Peyer's patch (tissue), 4 donors: ENCODE measurements around the gene INPP5A. TPM values are rescaled to one million over a fixed set of nuclear protein-coding genes. Genes with fewer than 3 reads are reported as not detected.

Source experiments
- DNase-seq, 3 donors: peaks; one replicate each; pipeline ENCODE4 v3.0.0-alpha.2; 2017 to 2019
- H3K27ac ChIP-seq, 4 donors: fragments of 200-600 bp; sonication (generic); one replicate each; pipeline ENCODE4 v1.5.1; 2016 to 2019
- H3K27me3 ChIP-seq, 2 donors: fragments of 200-600 bp; sonication (generic); one replicate each; pipeline ENCODE4 v1.5.1; 2019
- H3K36me3 ChIP-seq, 3 donors: fragments of 200-600 bp; sonication (generic); one replicate each; pipeline ENCODE4 v1.5.1; 2016 to 2019
- H3K4me1 ChIP-seq, 4 donors: fragments of 200-600 bp; sonication (generic); one replicate each; pipeline ENCODE4 v1.5.1; 2016 to 2019
- H3K4me3 ChIP-seq, 4 donors: fragments of 200-600 bp; sonication (generic); 1 replicate in 3 of 4; 2 replicates in 1 of 4; pipeline ENCODE4 v1.5.1; 2016 to 2019; ENCODE audit warnings: mild to moderate bottlenecking in 1 of 4
- H3K9me3 ChIP-seq, 4 donors: fragments of 200-600 bp; sonication (generic); one replicate each; pipeline ENCODE4 v1.5.1; 2016 to 2019; ENCODE audit warnings: mild to moderate bottlenecking in 1 of 4
- CTCF ChIP-seq, 6 experiments: fragments of 450-650 bp in 4 of 6; fragments of 200-600 bp in 2 of 6; sonication (generic) in 1 of 6; IDR thresholded peaks; one replicate each; pipeline ENCODE4 v1.5.1; 2017 to 2019; ENCODE audit warnings: antibody characterized with exemption in 6 of 6, mild to moderate bottlenecking in 3 of 6, moderate library complexity in 1 of 6
- POLR2A ChIP-seq, 2 donors: fragments of 450-650 bp; IDR thresholded peaks; one replicate each; pipeline ENCODE4 v1.5.1; 2017; ENCODE audit warnings: antibody characterized with exemption in 2 of 2, mild to moderate bottlenecking in 2 of 2, moderate library complexity in 2 of 2
- total RNA-seq, 4 donors: library from RNA; depleted of rRNA; stranded (reverse); fragments of >200 nt; gene quantifications; one replicate each; pipeline ENCODE4 v1.1.0, GENCODE V29; 2016

The INPP5A gene
- total RNA-seq, 4 donors from 2014 or later = 33.8 to 76.4 (median 38.1) TPM

- H3K4me1 ChIP-seq = peaks cover 0 to 72% (median 4%) of the 10 kb centered on the region in 4 donors
- peak in 2 of 3 donors; percentile 41 to 42 for DNase-seq
Observed at GRCh38 chr10:132632091-132632561, 94.5 kb downstream of the INPP5A start.

GRCh38 chr10:132632851-132633684 is 95.5 kb downstream of the INPP5A start:
- peak overlapping the region in 3 of 4 donors; percentile 49 to 91 (median 67) for H3K27ac ChIP-seq
- H3K4me1 ChIP-seq = peaks cover 0 to 70% (median 7%) of the 10 kb centered on the region in 4 donors
- peak in 2 of 3 donors; percentile 29 to 43 for DNase-seq

More at GRCh38 chr10:132632091-132632561, 94.5 kb downstream of the INPP5A start:
- Histone ChIP-seq H3K4me3 (no peak overlapping the region), H3K27ac (peak overlapping the region; percentile 32 to 91 (median 58)), H3K9me3 (no peaks in the 10 kb centered on the region), H3K36me3 (no peaks in the 10 kb centered on the region), H3K27me3 (no peaks in the 10 kb centered on the region)
- TF ChIP-seq CTCF (IDR thresholded peaks at IDR 0.05) (no peak), POLR2A (IDR thresholded peaks at IDR 0.05) (no peak)

GRCh38 chr10:132634241-132634946 is 96.8 kb downstream of the INPP5A start:
- peak in 2 of 3 donors; percentile 76 to 81 for DNase-seq
- H3K27me3 ChIP-seq = no peaks in the 10 kb centered on the region
- H3K27ac ChIP-seq = peak overlapping the region in 2 of 4 donors; percentile 55 to 91
- no peaks in the 10 kb centered on the region for H3K36me3 ChIP-seq
- no peaks in the 10 kb centered on the region for H3K9me3 ChIP-seq
- peaks cover 0 to 60% (median 3%) of the 10 kb centered on the region in 4 donors for H3K4me1 ChIP-seq
- H3K4me3 ChIP-seq = no peak overlapping the region
- TF ChIP-seq CTCF (IDR thresholded peaks at IDR 0.05) (peak in 1 of 6 experiments; percentile 12), POLR2A (IDR thresholded peaks at IDR 0.05) (no peak)

More at GRCh38 chr10:132632851-132633684, 95.5 kb downstream of the INPP5A start:
- Histone ChIP-seq H3K4me3 (no peak overlapping the region), H3K36me3 (no peaks in the 10 kb centered on the region), H3K27me3 (no peaks in the 10 kb centered on the region), H3K9me3 (no peaks in the 10 kb centered on the region)
- TF ChIP-seq CTCF (IDR thresholded peaks at IDR 0.05) (no peak), POLR2A (IDR thresholded peaks at IDR 0.05) (no peak)

- Histone ChIP-seq H3K9me3 (no peaks in the 10 kb centered on the region), H3K4me1 (peaks cover 0 to 55% (median 3%) of the 10 kb centered on the region in 4 donors), H3K36me3 (no peaks in the 10 kb centered on the region), H3K27me3 (no peaks in the 10 kb centered on the region), H3K4me3 (no peak overlapping the region), H3K27ac (peak overlapping the region in 1 of 4 donors; percentile 91)
- TF ChIP-seq CTCF (IDR thresholded peaks at IDR 0.05) = no peak
- no peak for TF ChIP-seq POLR2A (IDR thresholded peaks at IDR 0.05)
- DNase-seq = peak in 1 of 3 donors; percentile 26
Observed at GRCh38 chr10:132634947-132635271, 97.3 kb downstream of the INPP5A start.

- Histone ChIP-seq H3K27me3 (no peaks in the 10 kb centered on the region), H3K4me1 (peaks cover 0 to 45% (median 3%) of the 10 kb centered on the region in 4 donors), H3K9me3 (no peaks in the 10 kb centered on the region), H3K4me3 (no peak overlapping the region), H3K36me3 (no peaks in the 10 kb centered on the region), H3K27ac (no peak overlapping the region)
- TF ChIP-seq POLR2A (IDR thresholded peaks at IDR 0.05) (no peak), CTCF (IDR thresholded peaks at IDR 0.05) (no peak)
- peak in 2 of 3 donors; percentile 21 to 43 for DNase-seq
Observed at GRCh38 chr10:132636358-132636757, 98.8 kb downstream of the INPP5A start.
